HepG2 (cell line): ENCODE measurements around the gene MRPS25. TPM values are rescaled to one million over a fixed set of nuclear protein-coding genes. Genes with fewer than 3 reads are reported as not detected.

Experiments
- ATAC-seq: fragments of 200-7000 bp; cut with Tn5 transposase; 3 replicates; pipeline ENCODE4 v1.9.1; 2020; ENCODE audit warnings: mild to moderate bottlenecking, moderate library complexity
- BruUV-seq: library from RNA; stranded (reverse); fragments of 400-500 nt; replicated peaks from 2 replicates; lab custom pipeline; 2021; lab: Mats Ljungman, UMichigan
- CTCF ChIA-PET: fragments of 300-600 bp; formaldehyde crosslinking; extraction: SDS; loops from one replicate; lab custom pipeline; 2021; ENCODE audit warnings: low total read pairs, inconsistent platforms, low intra/inter-chr PET ratio; lab: Yijun Ruan, JAX
- POLR2A ChIA-PET: fragments of 350-600 bp; sonication (Branson Sonifier 250); formaldehyde crosslinking; loops from one replicate; lab custom pipeline; 2020; ENCODE audit warnings: antibody characterized with exemption, inconsistent platforms; lab: Yijun Ruan, JAX
- DNase-seq: peaks from one replicate; pipeline ENCODE4 v3.0.0-alpha.2; 2015; ENCODE audit warnings: low spot score
- FAIRE-seq: peaks from 3 replicates; lab custom pipeline; 2011; peaks lifted over from hg19 to GRCh38; lab: Jason Lieb, UNC
- H2AFZ ChIP-seq: one replicate; pipeline ENCODE4 v1.6.1; 2011; ENCODE audit warnings: low read length, inconsistent platforms
- H3K27ac ChIP-seq: fragments of 300-600 bp; 3 replicates; pipeline ENCODE4 v1.8.0; 2011; ENCODE audit warnings: mixed run types, mild to moderate bottlenecking, mixed read lengths, low read length, inconsistent platforms; ENCODE audit not compliant: insufficient read depth; ENCODE audit errors: extremely low read length
- H3K27me3 ChIP-seq, 2 experiments: fragments of 200-600 bp in 1 of 2; 2 replicates in 1 of 2; 3 replicates in 1 of 2; pipeline versions ENCODE4 v1.6.0 to v1.8.0; 2011; ENCODE audit warnings: low read length in 2 of 2, mild to moderate bottlenecking in 2 of 2, moderate library complexity in 2 of 2, inconsistent platforms in 1 of 2; ENCODE audit not compliant: insufficient read depth in 2 of 2, control insufficient read depth in 1 of 2
- H3K36me3 ChIP-seq, 2 experiments: fragments of 200-600 bp in 1 of 2; replicated peaks in 1 of 2; 2 replicates in 1 of 2; 3 replicates in 1 of 2; pipeline versions ENCODE4 v1.5.1 to v1.8.0; 2011; ENCODE audit warnings: low read length in 2 of 2, inconsistent platforms in 1 of 2; ENCODE audit not compliant: insufficient read depth in 2 of 2, control insufficient read depth in 1 of 2
- H3K4me1 ChIP-seq: 2 replicates; pipeline ENCODE4 v1.5.1; 2012; ENCODE audit warnings: low read length, inconsistent platforms; ENCODE audit not compliant: insufficient read depth
- H3K4me2 ChIP-seq: 2 replicates; pipeline ENCODE4 v1.6.0; 2011; ENCODE audit warnings: low read depth, low read length, inconsistent platforms
- H3K4me3 ChIP-seq, 3 experiments: fragments of 200-600 bp in 1 of 3; sonication (generic), shearing (Covaris generic) in 1 of 3; replicated peaks in 1 of 3; 2 replicates each; pipeline ENCODE4 v1.5.1; 2011 to 2016; ENCODE audit warnings: low read length in 3 of 3, inconsistent platforms in 2 of 3, low read depth in 2 of 3, mild to moderate bottlenecking in 2 of 3, control low read depth in 1 of 3, mixed read lengths in 1 of 3; ENCODE audit not compliant: insufficient read depth in 1 of 3
- H3K79me2 ChIP-seq: one replicate; pipeline ENCODE4 v1.6.1; 2011; ENCODE audit warnings: low read length, inconsistent platforms; ENCODE audit not compliant: insufficient read depth
- H3K9ac ChIP-seq: 2 replicates; pipeline ENCODE4 v1.6.0; 2011; ENCODE audit warnings: mild to moderate bottlenecking, low read depth, low read length, inconsistent platforms; ENCODE audit not compliant: insufficient read depth
- H3K9me3 ChIP-seq: 2 replicates; pipeline ENCODE4 v1.5.1; 2012; ENCODE audit warnings: mild to moderate bottlenecking, low read length
- H4K20me1 ChIP-seq: 2 replicates; pipeline ENCODE4 v1.6.0; 2011; ENCODE audit warnings: inconsistent platforms, mild to moderate bottlenecking, low read length, moderate library complexity; ENCODE audit not compliant: insufficient read depth
- AFF4 ChIP-seq: sonication (generic); formaldehyde crosslinking; IDR thresholded peaks from 2 replicates; pipeline ENCODE4 v1.4.0; 2020; ENCODE audit warnings: missing genetic modification reagents
- ATRX ChIP-seq: sonication (generic); formaldehyde crosslinking; IDR thresholded peaks from 2 replicates; pipeline ENCODE4 v1.4.0; 2020; ENCODE audit warnings: missing genetic modification reagents, borderline replicate concordance
- CBX1 ChIP-seq: IDR thresholded peaks from one replicate; pipeline ENCODE4 v1.6.1; 2016; ENCODE audit warnings: antibody characterized with exemption, low read depth
- DBP ChIP-seq: sonication (generic); formaldehyde crosslinking; IDR thresholded peaks from 2 replicates; pipeline ENCODE4 v1.4.0; 2020; ENCODE audit warnings: missing genetic modification reagents; ENCODE audit errors: not compliant biosample characterization
- DNMT3B ChIP-seq: conservative IDR thresholded peaks from 2 replicates; pipeline ENCODE4 v1.6.1; 2016; ENCODE audit warnings: missing biosample characterization, control low read depth
- GATAD2A ChIP-seq: IDR thresholded peaks from 2 replicates; pipeline ENCODE4 v1.6.1; 2016
- IRX3 ChIP-seq: sonication (generic); formaldehyde crosslinking; IDR thresholded peaks from 2 replicates; pipeline ENCODE4 v1.8.1; 2023; ENCODE audit warnings: mild to moderate bottlenecking, low read depth, missing genetic modification reagents, borderline replicate concordance
- JUN ChIP-seq: sonication (generic); formaldehyde crosslinking; IDR thresholded peaks from 2 replicates; pipeline ENCODE4 v1.4.0; 2020; ENCODE audit warnings: mild to moderate bottlenecking, missing genetic modification reagents
- KLF12 ChIP-seq: sonication (generic); formaldehyde crosslinking; IDR thresholded peaks from 2 replicates; pipeline ENCODE4 v1.4.0; 2020; ENCODE audit warnings: missing genetic modification reagents, borderline replicate concordance
- NR2F6 ChIP-seq, 2 experiments: IDR thresholded peaks; 2 replicates each; pipeline ENCODE4 v1.6.1; 2016; ENCODE audit warnings: antibody characterized with exemption in 1 of 2, mild to moderate bottlenecking in 1 of 2
- PCBP2 ChIP-seq: fragments of 200-400 bp; formaldehyde crosslinking; optimal IDR thresholded peaks from 2 replicates; pipeline ENCODE3; 2018; ENCODE audit warnings: low read length, low read depth; ENCODE audit not compliant: poor library complexity, severe bottlenecking
- RBM39 ChIP-seq: fragments of 200-400 bp; formaldehyde crosslinking; IDR thresholded peaks from one replicate; pipeline ENCODE4 v1.6.1; 2018; ENCODE audit warnings: antibody characterized with exemption, mild to moderate bottlenecking, low read depth, low read length; ENCODE audit not compliant: poor library complexity, severe bottlenecking
- SIX4 ChIP-seq: sonication (generic); formaldehyde crosslinking; IDR thresholded peaks from 2 replicates; pipeline ENCODE4 v1.4.0; 2020; ENCODE audit warnings: missing genetic modification reagents
- TFDP2 ChIP-seq: sonication (generic); formaldehyde crosslinking; IDR thresholded peaks from 2 replicates; pipeline ENCODE4 v1.4.0; 2020; ENCODE audit warnings: missing genetic modification reagents
- ZFP82 ChIP-seq: sonication (generic); formaldehyde crosslinking; IDR thresholded peaks from 2 replicates; pipeline ENCODE4 v1.5.1; 2020; ENCODE audit warnings: mild to moderate bottlenecking, missing genetic modification reagents, borderline replicate concordance
- ZNF383 ChIP-seq: sonication (generic); formaldehyde crosslinking; IDR thresholded peaks from 2 replicates; pipeline ENCODE4 v1.4.0; 2020; ENCODE audit warnings: missing genetic modification reagents, mild to moderate bottlenecking, borderline replicate concordance
- ZNF567 ChIP-seq: sonication (generic); formaldehyde crosslinking; IDR thresholded peaks from 2 replicates; pipeline ENCODE4 v1.8.1; 2023; ENCODE audit warnings: mild to moderate bottlenecking, missing genetic modification reagents, borderline replicate concordance
- ZNF720 ChIP-seq: sonication (generic); formaldehyde crosslinking; IDR thresholded peaks from 2 replicates; pipeline ENCODE4 v1.4.0; 2020; ENCODE audit warnings: missing genetic modification reagents
- ZSCAN20 ChIP-seq: sonication (generic); formaldehyde crosslinking; IDR thresholded peaks from 2 replicates; pipeline ENCODE4 v1.4.0; 2020; ENCODE audit warnings: missing genetic modification reagents, mild to moderate bottlenecking, borderline replicate concordance
- WGBS: methylation state at CpG from one replicate; pipeline ENCODE4 v1.1.6; 2017; ENCODE audit warnings: low lambda C conversion rate; 5-methylcytosine and 5-hydroxymethylcytosine counted together
- in situ Hi-C: cut with HindIII; loops from 2 replicates; pipeline ENCODE4 v1.10.0; 2017; ENCODE audit warnings: low pct_unique_long_range_greater_than_20kb; ENCODE audit not compliant: extremely low pct_ligation_motif_present
- intact Hi-C: fragments of 100-400 bp; cut with micrococcal nuclease; formaldehyde crosslinking; loops from one replicate; pipeline ENCODE4 v1.10.0; 2022; ENCODE audit not compliant: unreplicated experiment
- polyA plus RNA-seq, 8 experiments: library from polyadenylated mRNA; depleted of rRNA in 3 of 8; stranded (reverse) in 7 of 8; unstranded in 1 of 8; fragments of >200 nt; fragmentation: Illumina TruSeq in 4 of 8; extraction: Trizol in 4 of 8; gene quantifications; 2 replicates each; pipeline versions ENCODE4 v1.2.1 to v1.2.3, GENCODE V29; 2011 to 2016; ENCODE audit warnings: low read depth in 4 of 8, missing spikeins in 1 of 8, mixed read lengths in 1 of 8; ENCODE audit not compliant: insufficient read depth in 1 of 8
- total RNA-seq, 5 experiments: library from RNA; depleted of rRNA; stranded (reverse); fragments of >200 nt; fragmentation: Illumina TruSeq; extraction: Trizol; gene quantifications; 2 replicates each; pipeline ENCODE4 v1.2.3, GENCODE V29; 2016; ENCODE audit warnings: low read depth in 1 of 5
- TF ChIP-seq, protein P1 (sequence below): sonication (generic); formaldehyde crosslinking; IDR thresholded peaks from 2 replicates; pipeline ENCODE4 v1.8.1; 2022; ENCODE audit warnings: mild to moderate bottlenecking, missing genetic modification reagents

The MRPS25 gene
- total and polyA plus RNA-seq, 2 of the 13 experiments (the other 11 are each of a cell fraction or from before 2014, with no cell fraction given): 60.1 to 74.3 TPM

GRCh38 chr3:15113884-15114283 is 48.8 kb upstream of the MRPS25 start:
- no peak overlapping the region for H3K4me2 ChIP-seq
- in situ Hi-C loops (loop anchor here (10.0 kb wide), 2 partner anchors 91 to 271 kb away; partner anchors contain the start of gene CAPN7), intact Hi-C loops (no loop called here)
- no peaks in the 10 kb centered on the region for H3K36me3 ChIP-seq
- H3K4me3 ChIP-seq: no peak overlapping the region
- peaks cover 12% of the 10 kb centered on the region; the same call in 1 of the 2 replicates for H3K4me1 ChIP-seq
- peaks cover 0 to 2% of the 10 kb centered on the region in 2 experiments; a peak in 1 of 5 replicates for H3K27me3 ChIP-seq
- H2AFZ ChIP-seq: no peak overlapping the region
- FAIRE-seq: no peak
- H3K79me2 ChIP-seq: no peaks in the 10 kb centered on the region
- no peak overlapping the region for H3K9ac ChIP-seq
- H3K9me3 ChIP-seq: no peaks in the 10 kb centered on the region
- ATAC-seq: no peak
- no peaks in the 10 kb centered on the region for H4K20me1 ChIP-seq
- no TSS peak for BruUV-seq
- 27% methylated on average over 3 of the region's 3 CpGs for WGBS
- DNase-seq: no peak
- POLR2A ChIA-PET: no interaction called here
- CTCF ChIA-PET: no interaction called here
- H3K27ac ChIP-seq: no peak overlapping the region
- TF ChIP-seq KLF12: no peak
- TF ChIP-seq ZFP82 (CRISPR knock-in tag): no peak
- no peak for TF ChIP-seq ZNF567 (CRISPR knock-in tag)
- no peak for TF ChIP-seq IRX3 (CRISPR knock-in tag)
- no peak for TF ChIP-seq DNMT3B (CRISPR knock-in tag)
- TF ChIP-seq CBX1: no peak
- TF ChIP-seq TFDP2 (CRISPR knock-in tag): no peak
- TF ChIP-seq GATAD2A (CRISPR knock-in tag): no peak
- no peak for TF ChIP-seq PCBP2
- no peak for TF ChIP-seq ZNF720 (CRISPR knock-in tag)
- TF ChIP-seq JUN (CRISPR knock-in tag): no peak
- no peak for TF ChIP-seq NR2F6 (IDR thresholded peaks at IDR 0.05)
- no peak for TF ChIP-seq NR2F6 (CRISPR knock-in tag; IDR thresholded peaks at IDR 0.05)
- TF ChIP-seq ZSCAN20 (CRISPR knock-in tag): no peak
- no peak for TF ChIP-seq RBM39
- TF ChIP-seq SIX4 (CRISPR knock-in tag): no peak
- TF ChIP-seq DBP (CRISPR knock-in tag): no peak
- TF ChIP-seq ATRX (CRISPR knock-in tag): no peak
- TF ChIP-seq, protein P1, sequence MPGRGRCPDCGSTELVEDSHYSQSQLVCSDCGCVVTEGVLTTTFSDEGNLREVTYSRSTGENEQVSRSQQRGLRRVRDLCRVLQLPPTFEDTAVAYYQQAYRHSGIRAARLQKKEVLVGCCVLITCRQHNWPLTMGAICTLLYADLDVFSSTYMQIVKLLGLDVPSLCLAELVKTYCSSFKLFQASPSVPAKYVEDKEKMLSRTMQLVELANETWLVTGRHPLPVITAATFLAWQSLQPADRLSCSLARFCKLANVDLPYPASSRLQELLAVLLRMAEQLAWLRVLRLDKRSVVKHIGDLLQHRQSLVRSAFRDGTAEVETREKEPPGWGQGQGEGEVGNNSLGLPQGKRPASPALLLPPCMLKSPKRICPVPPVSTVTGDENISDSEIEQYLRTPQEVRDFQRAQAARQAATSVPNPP (CRISPR knock-in tag): no peak
- TF ChIP-seq ZNF383 (CRISPR knock-in tag): no peak
- TF ChIP-seq AFF4 (CRISPR knock-in tag): no peak
